ENCODE data around the gene SFT2D1. TPM values are rescaled to one million over a fixed set of nuclear protein-coding genes. Genes with fewer than 3 reads are reported as not detected.
A peak's percentile ranks its signal among the peaks of the same experiment; 100 is the strongest.

SFT2D1 gene
- total and polyA plus RNA-seq, 9 of the 15 experiments (the other 6 are each of a cell fraction or from before 2014, with no cell fraction given), result 54.4 to 140 (median 74.6) TPM

DNA sequence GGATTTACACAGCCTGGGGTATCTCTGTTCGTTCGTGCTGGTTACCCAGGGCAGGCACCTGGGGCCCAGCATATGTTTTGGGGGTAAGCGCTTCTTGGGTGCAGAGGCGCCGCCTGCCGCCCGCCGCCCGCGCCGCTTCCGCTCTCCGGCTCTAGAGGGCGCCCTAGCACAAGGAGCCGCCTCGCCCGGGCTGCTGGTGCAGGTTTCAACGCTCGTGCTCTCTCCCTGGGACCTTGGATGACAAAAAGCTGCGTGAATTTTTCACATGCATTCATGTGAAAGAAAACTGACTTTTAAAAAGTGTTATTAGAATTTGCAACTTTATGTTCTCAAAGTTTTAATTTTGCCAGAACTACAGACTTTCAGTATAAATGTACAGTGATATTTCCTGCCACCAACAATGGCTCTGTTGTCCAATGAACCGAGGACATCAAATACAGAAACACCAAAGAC, 66.6 kb downstream of the SFT2D1 start (continued):
- TF ChIP-seq, protein P1, sequence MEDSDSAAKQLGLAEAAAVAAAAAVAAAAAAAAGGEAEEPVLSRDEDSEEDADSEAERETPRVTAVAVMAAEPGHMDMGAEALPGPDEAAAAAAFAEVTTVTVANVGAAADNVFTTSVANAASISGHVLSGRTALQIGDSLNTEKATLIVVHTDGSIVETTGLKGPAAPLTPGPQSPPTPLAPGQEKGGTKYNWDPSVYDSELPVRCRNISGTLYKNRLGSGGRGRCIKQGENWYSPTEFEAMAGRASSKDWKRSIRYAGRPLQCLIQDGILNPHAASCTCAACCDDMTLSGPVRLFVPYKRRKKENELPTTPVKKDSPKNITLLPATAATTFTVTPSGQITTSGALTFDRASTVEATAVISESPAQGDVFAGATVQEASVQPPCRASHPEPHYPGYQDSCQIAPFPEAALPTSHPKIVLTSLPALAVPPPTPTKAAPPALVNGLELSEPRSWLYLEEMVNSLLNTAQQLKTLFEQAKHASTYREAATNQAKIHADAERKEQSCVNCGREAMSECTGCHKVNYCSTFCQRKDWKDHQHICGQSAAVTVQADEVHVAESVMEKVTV (CRISPR knock-in tag; IDR thresholded peaks at IDR 0.05), result peak; percentile 98
- TF ChIP-seq FOS (IDR thresholded peaks at IDR 0.05; ENCODE audit: extremely low read depth, insufficient read length) (no peak), ZNF121 (CRISPR knock-in tag; conservative IDR thresholded peaks at IDR 0.05) (no peak), XRCC5 (IDR thresholded peaks at IDR 0.05; ENCODE audit: low read depth, low read length) (peak; percentile 61; the same call in 1 of the 2 replicates), YY1 (IDR thresholded peaks at IDR 0.05; ENCODE audit: borderline replicate concordance in 1 of 3, control insufficient read depth in 1 of 3, extremely low read depth in 1 of 3, insufficient read depth in 3 of 3, insufficient read length in 1 of 3, insufficient replicate concordance in 2 of 3, low read depth in 1 of 3, low read length in 2 of 3) (peak in 1 of 3 experiments; percentile 55), TRIM28 (IDR thresholded peaks at IDR 0.05) (no peak), SMC3 (conservative IDR thresholded peaks at IDR 0.05; ENCODE audit: insufficient read depth, low read depth, low read length) (peak; percentile 95), JUND (IDR thresholded peaks at IDR 0.05; ENCODE audit: borderline replicate concordance, low read depth, low read length) (peak; percentile 32; the same call in 1 of the 2 replicates), JUND (tag; IDR thresholded peaks at IDR 0.05; ENCODE audit: borderline replicate concordance, low read depth, low read length) (no peak), ZNF384 (IDR thresholded peaks at IDR 0.05; ENCODE audit: low read depth, low read length) (0 out of 2 replicates have a peak, but pooled peaks have one; percentile 18), STAG1 (CRISPR knock-in tag; IDR thresholded peaks at IDR 0.05; ENCODE audit: borderline replicate concordance) (peak; percentile 76; the same call in 1 of the 2 replicates), MYC (IDR thresholded peaks at IDR 0.05; ENCODE audit: low read depth, low read length) (peak; percentile 46), MYC (CRISPR knock-in tag; IDR thresholded peaks at IDR 0.05; ENCODE audit: borderline replicate concordance, low read depth) (no peak), NCOA2 (IDR thresholded peaks at IDR 0.05; ENCODE audit: partially characterized antibody in 2 of 2) (no peak), RNF2 (IDR thresholded peaks at IDR 0.05) (0 out of 2 replicates have a peak, but pooled peaks have one; percentile 25), ZBTB7A (IDR thresholded peaks at IDR 0.05; ENCODE audit: borderline replicate concordance, control insufficient read depth, low read depth, low read length) (0 out of 2 replicates have a peak, but pooled peaks have one; percentile 34), ARID2 (IDR thresholded peaks at IDR 0.05) (peak; percentile 72), MIER1 (IDR thresholded peaks at IDR 0.05; ENCODE audit: low read depth) (no peak), SRSF3 (IDR thresholded peaks at IDR 0.05; ENCODE audit: insufficient read depth, low read length) (no peak), SP1 (CRISPR knock-in tag; IDR thresholded peaks at IDR 0.05) (0 out of 2 replicates have a peak, but pooled peaks have one; percentile 22), ETV6 (IDR thresholded peaks at IDR 0.05; ENCODE audit: borderline replicate concordance in 1 of 2, low read depth in 2 of 2, low read length in 1 of 2) (no peak), ETV6 (CRISPR knock-in tag; IDR thresholded peaks at IDR 0.05; ENCODE audit: borderline replicate concordance) (no peak), KLF16 (IDR thresholded peaks at IDR 0.05) (peak; percentile 52; the same call in 1 of the 2 replicates), MAZ (CRISPR knock-in tag; conservative IDR thresholded peaks at IDR 0.05 in 1 of 2, IDR thresholded peaks at IDR 0.05 in 1 of 2) (peak; percentile 28 to 72; a peak in 2 of 4 replicates)
- TF ChIP-seq, protein P2, sequence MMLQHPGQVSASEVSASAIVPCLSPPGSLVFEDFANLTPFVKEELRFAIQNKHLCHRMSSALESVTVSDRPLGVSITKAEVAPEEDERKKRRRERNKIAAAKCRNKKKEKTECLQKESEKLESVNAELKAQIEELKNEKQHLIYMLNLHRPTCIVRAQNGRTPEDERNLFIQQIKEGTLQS (IDR thresholded peaks at IDR 0.05), result no peak
- TF ChIP-seq, protein P2 (CRISPR knock-in tag; conservative IDR thresholded peaks at IDR 0.05), result no peak
